ENCODE measurements around the gene CDC20B.
"Not testable (repeated sequence)": the region's sequence is repeated elsewhere in the genome, so short reads cannot be mapped to it uniquely, and the experiment has no call there.

CDC20B gene

DNA sequence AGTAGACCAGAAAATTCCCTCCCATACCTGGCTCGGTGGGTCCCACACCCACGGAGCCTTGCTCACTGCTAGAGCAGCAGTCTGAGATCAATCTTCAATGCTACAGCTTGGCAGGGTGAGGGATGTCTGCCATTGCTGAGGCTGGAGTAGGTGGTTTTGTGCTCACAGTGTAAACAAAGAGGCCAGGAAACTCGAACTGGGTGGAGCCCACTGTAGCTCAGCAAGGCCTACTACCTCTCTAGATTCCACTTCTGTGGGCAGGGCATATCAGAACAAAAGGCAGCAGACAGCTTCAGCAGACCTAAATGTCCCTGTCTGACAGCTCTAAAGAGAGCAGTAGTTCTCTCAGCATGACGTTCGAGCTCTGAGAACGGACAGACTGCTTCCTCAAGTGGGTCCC lies 76.1 kb downstream of the CDC20B start:
- Histone ChIP-seq H3K4me3 (IDR thresholded peaks at IDR 0.05; ENCODE audit: insufficient read depth, low read depth, low read length) (no peak overlapping the region), H3K27ac (no peak overlapping the region), H3K9ac (no peak overlapping the region), H3K4me1 (ENCODE audit: low read depth, poor library complexity, severe bottlenecking) (peaks cover 4% of the 10 kb centered on the region), H3K79me2 (ENCODE audit: insufficient read depth, low read depth) (no peaks in the 10 kb centered on the region), H3K4me2 (no peak overlapping the region), H2AFZ (ENCODE audit: low read depth) (no peak overlapping the region), H3K27me3 (ENCODE audit: insufficient read depth, low read depth) (no peaks in the 10 kb centered on the region), H4K20me1 (ENCODE audit: insufficient read depth) (no peaks in the 10 kb centered on the region), H3K36me3 (ENCODE audit: insufficient read depth) (no peaks in the 10 kb centered on the region)
- TF ChIP-seq, protein P1, sequence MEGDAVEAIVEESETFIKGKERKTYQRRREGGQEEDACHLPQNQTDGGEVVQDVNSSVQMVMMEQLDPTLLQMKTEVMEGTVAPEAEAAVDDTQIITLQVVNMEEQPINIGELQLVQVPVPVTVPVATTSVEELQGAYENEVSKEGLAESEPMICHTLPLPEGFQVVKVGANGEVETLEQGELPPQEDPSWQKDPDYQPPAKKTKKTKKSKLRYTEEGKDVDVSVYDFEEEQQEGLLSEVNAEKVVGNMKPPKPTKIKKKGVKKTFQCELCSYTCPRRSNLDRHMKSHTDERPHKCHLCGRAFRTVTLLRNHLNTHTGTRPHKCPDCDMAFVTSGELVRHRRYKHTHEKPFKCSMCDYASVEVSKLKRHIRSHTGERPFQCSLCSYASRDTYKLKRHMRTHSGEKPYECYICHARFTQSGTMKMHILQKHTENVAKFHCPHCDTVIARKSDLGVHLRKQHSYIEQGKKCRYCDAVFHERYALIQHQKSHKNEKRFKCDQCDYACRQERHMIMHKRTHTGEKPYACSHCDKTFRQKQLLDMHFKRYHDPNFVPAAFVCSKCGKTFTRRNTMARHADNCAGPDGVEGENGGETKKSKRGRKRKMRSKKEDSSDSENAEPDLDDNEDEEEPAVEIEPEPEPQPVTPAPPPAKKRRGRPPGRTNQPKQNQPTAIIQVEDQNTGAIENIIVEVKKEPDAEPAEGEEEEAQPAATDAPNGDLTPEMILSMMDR (conservative IDR thresholded peaks at IDR 0.05; ENCODE audit: low read depth, low read length) = no peak

DNA sequence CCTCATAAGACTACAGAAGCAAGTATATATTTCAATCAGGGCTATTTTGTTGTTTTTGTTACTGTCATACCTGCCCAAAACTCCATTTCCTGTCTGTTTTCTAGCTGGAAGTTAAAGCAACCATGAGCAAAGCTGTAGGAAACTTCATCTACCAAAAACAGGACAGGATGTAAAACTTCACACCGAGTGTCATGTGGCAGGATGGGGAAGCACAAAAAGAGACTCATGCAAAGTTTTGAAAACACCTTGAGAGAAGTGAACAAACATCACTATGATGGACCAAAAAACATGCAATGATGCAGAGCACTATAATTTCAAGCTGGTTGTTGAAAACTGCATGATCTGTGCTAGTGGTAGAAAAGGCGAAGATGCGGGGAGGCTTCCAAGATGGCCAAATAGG lies 76.8 kb downstream of the CDC20B start:
- H3K4me3 ChIP-seq (IDR thresholded peaks at IDR 0.05; ENCODE audit: insufficient read depth, low read depth, low read length) = no peak overlapping the region
- H3K27me3 ChIP-seq (ENCODE audit: insufficient read depth, low read depth) = no peaks in the 10 kb centered on the region
- H3K4me1 ChIP-seq (ENCODE audit: low read depth, poor library complexity, severe bottlenecking) = no peaks in the 10 kb centered on the region
- H2AFZ ChIP-seq (ENCODE audit: low read depth) = no peak overlapping the region
- no peaks in the 10 kb centered on the region for H3K36me3 ChIP-seq (ENCODE audit: insufficient read depth)
- no peaks in the 10 kb centered on the region for H3K79me2 ChIP-seq (ENCODE audit: insufficient read depth, low read depth)
- H3K4me2 ChIP-seq = no peak overlapping the region
- TF ChIP-seq, protein P1 (conservative IDR thresholded peaks at IDR 0.05; ENCODE audit: low read depth, low read length) = no peak
- no peaks in the 10 kb centered on the region for H4K20me1 ChIP-seq (ENCODE audit: insufficient read depth)
- H3K9ac ChIP-seq = no peak overlapping the region
- no peak overlapping the region for H3K27ac ChIP-seq

DNA sequence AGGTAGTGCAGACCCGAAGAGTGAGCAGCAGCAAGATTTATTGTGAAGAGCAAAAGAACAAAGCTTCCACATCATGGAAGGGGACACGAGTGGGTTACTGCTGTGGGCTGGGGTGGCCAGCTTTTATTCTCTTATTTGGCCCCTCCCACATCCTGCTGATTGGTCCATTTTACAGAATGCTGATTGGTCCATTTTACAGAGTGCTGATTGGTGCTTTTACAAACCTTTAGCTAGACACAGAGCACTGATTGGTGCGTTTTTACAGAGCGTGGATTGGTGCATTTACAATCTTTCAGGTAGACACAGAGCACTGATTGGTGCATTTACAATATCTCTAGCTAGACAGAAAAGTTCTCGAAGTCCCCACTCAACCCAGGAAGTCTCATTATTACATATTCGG lies 82.0 kb downstream of the CDC20B start:
- not testable (repeated sequence) for H3K4me3 ChIP-seq (IDR thresholded peaks at IDR 0.05; ENCODE audit: insufficient read depth, low read depth, low read length); H2AFZ ChIP-seq (ENCODE audit: low read depth); H3K4me2 ChIP-seq; H3K27ac ChIP-seq; H3K27me3 ChIP-seq (ENCODE audit: insufficient read depth, low read depth); H3K36me3 ChIP-seq (ENCODE audit: insufficient read depth); H4K20me1 ChIP-seq (ENCODE audit: insufficient read depth); H3K9ac ChIP-seq; H3K79me2 ChIP-seq (ENCODE audit: insufficient read depth, low read depth)
- H3K4me1 ChIP-seq (ENCODE audit: low read depth, poor library complexity, severe bottlenecking) = peaks cover 20% of the 10 kb centered on the region

DNA sequence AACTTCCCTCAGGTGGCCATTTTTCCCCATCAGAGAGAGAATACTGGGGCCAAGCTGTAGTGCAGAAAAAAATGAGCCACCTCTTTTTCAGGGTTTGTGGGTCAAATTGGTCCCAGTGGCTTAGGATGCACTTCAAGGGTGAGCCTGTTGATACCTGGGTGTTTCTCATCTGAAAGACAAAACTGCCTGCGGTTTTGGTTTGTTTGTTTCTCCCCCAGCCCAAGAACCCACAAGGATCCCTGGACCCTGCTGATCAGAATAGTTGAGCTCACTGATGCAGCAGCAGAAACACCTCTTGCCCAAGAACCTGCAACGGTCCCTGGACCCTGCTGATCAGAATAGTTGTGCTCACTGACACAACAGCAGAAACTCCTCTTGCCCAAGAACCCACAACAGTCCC lies 83.7 kb downstream of the CDC20B start:
- not testable (repeated sequence) for H2AFZ ChIP-seq (ENCODE audit: low read depth); H3K27ac ChIP-seq; H3K9ac ChIP-seq; H3K79me2 ChIP-seq (ENCODE audit: insufficient read depth, low read depth); H3K27me3 ChIP-seq (ENCODE audit: insufficient read depth, low read depth); H3K36me3 ChIP-seq (ENCODE audit: insufficient read depth); H3K4me3 ChIP-seq (IDR thresholded peaks at IDR 0.05; ENCODE audit: insufficient read depth, low read depth, low read length); H4K20me1 ChIP-seq (ENCODE audit: insufficient read depth)
- peaks cover 20% of the 10 kb centered on the region for H3K4me1 ChIP-seq (ENCODE audit: low read depth, poor library complexity, severe bottlenecking)
- peak overlapping the region; percentile 53 for H3K4me2 ChIP-seq

DNA sequence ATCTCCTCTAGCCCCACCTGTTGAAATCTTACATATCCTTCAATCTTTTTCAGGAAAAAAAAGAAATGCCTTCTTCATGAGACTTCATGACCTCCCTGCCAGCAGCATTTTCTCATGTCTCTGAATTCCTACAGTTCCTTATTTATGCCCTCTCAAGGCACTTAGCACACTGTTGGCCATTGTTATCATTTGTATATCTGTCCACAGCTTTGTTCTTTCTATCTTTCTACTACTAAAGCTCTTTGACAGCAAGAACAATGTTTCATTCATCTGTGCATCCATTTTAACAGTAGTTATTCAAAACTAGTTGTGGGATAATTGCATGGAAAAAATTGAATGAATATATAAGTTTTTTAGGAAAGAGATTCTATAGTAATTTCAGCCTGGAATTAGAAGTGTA lies 91.4 kb downstream of the CDC20B start:
- no peaks in the 10 kb centered on the region for H3K79me2 ChIP-seq (ENCODE audit: insufficient read depth, low read depth)
- H3K27me3 ChIP-seq (ENCODE audit: insufficient read depth, low read depth) = no peaks in the 10 kb centered on the region
- no peak overlapping the region for H3K27ac ChIP-seq
- no peaks in the 10 kb centered on the region for H3K36me3 ChIP-seq (ENCODE audit: insufficient read depth)
- TF ChIP-seq, protein P1 (conservative IDR thresholded peaks at IDR 0.05; ENCODE audit: low read depth, low read length) = no peak
- H3K4me1 ChIP-seq (ENCODE audit: low read depth, poor library complexity, severe bottlenecking) = no peaks in the 10 kb centered on the region
- H4K20me1 ChIP-seq (ENCODE audit: insufficient read depth) = no peaks in the 10 kb centered on the region
- no peak overlapping the region for H3K9ac ChIP-seq
- no peak overlapping the region for H3K4me3 ChIP-seq (IDR thresholded peaks at IDR 0.05; ENCODE audit: insufficient read depth, low read depth, low read length)
- H2AFZ ChIP-seq (ENCODE audit: low read depth) = no peak overlapping the region
- H3K4me2 ChIP-seq = no peak overlapping the region
